HepG2 (cell line): ENCODE measurements around the gene MAD2L2. TPM values are rescaled to one million over a fixed set of nuclear protein-coding genes. Genes with fewer than 3 reads are reported as not detected.
A peak's percentile ranks its signal among the peaks of the same experiment; 100 is the strongest.

ENCODE experiments used
- ATAC-seq: fragments of 200-7000 bp; cut with Tn5 transposase; 3 replicates; pipeline ENCODE4 v1.9.1; 2020; ENCODE audit warnings: mild to moderate bottlenecking, moderate library complexity
- BruUV-seq: library from RNA; stranded (reverse); fragments of 400-500 nt; replicated peaks from 2 replicates; lab custom pipeline; 2021; lab: Mats Ljungman, UMichigan
- CTCF ChIA-PET: fragments of 300-600 bp; formaldehyde crosslinking; extraction: SDS; loops from one replicate; lab custom pipeline; 2021; ENCODE audit warnings: low total read pairs, inconsistent platforms, low intra/inter-chr PET ratio; lab: Yijun Ruan, JAX
- POLR2A ChIA-PET: fragments of 350-600 bp; sonication (Branson Sonifier 250); formaldehyde crosslinking; loops from one replicate; lab custom pipeline; 2020; ENCODE audit warnings: antibody characterized with exemption, inconsistent platforms; lab: Yijun Ruan, JAX
- DNase-seq: peaks from one replicate; pipeline ENCODE4 v3.0.0-alpha.2; 2015; ENCODE audit warnings: low spot score
- FAIRE-seq: peaks from 3 replicates; lab custom pipeline; 2011; peaks lifted over from hg19 to GRCh38; lab: Jason Lieb, UNC
- H2AFZ ChIP-seq: one replicate; pipeline ENCODE4 v1.6.1; 2011; ENCODE audit warnings: low read length, inconsistent platforms
- H3K27ac ChIP-seq: fragments of 300-600 bp; 3 replicates; pipeline ENCODE4 v1.8.0; 2011; ENCODE audit warnings: mixed run types, mild to moderate bottlenecking, mixed read lengths, low read length, inconsistent platforms; ENCODE audit not compliant: insufficient read depth; ENCODE audit errors: extremely low read length
- H3K27me3 ChIP-seq, 2 experiments: fragments of 200-600 bp in 1 of 2; 2 replicates in 1 of 2; 3 replicates in 1 of 2; pipeline versions ENCODE4 v1.6.0 to v1.8.0; 2011; ENCODE audit warnings: low read length in 2 of 2, mild to moderate bottlenecking in 2 of 2, moderate library complexity in 2 of 2, inconsistent platforms in 1 of 2; ENCODE audit not compliant: insufficient read depth in 2 of 2, control insufficient read depth in 1 of 2
- H3K36me3 ChIP-seq, 2 experiments: fragments of 200-600 bp in 1 of 2; replicated peaks in 1 of 2; 2 replicates in 1 of 2; 3 replicates in 1 of 2; pipeline versions ENCODE4 v1.5.1 to v1.8.0; 2011; ENCODE audit warnings: low read length in 2 of 2, inconsistent platforms in 1 of 2; ENCODE audit not compliant: insufficient read depth in 2 of 2, control insufficient read depth in 1 of 2
- H3K4me1 ChIP-seq: 2 replicates; pipeline ENCODE4 v1.5.1; 2012; ENCODE audit warnings: low read length, inconsistent platforms; ENCODE audit not compliant: insufficient read depth
- H3K4me2 ChIP-seq: 2 replicates; pipeline ENCODE4 v1.6.0; 2011; ENCODE audit warnings: low read depth, low read length, inconsistent platforms
- H3K4me3 ChIP-seq, 3 experiments: fragments of 200-600 bp in 1 of 3; sonication (generic), shearing (Covaris generic) in 1 of 3; replicated peaks in 1 of 3; 2 replicates each; pipeline ENCODE4 v1.5.1; 2011 to 2016; ENCODE audit warnings: low read length in 3 of 3, inconsistent platforms in 2 of 3, low read depth in 2 of 3, mild to moderate bottlenecking in 2 of 3, control low read depth in 1 of 3, mixed read lengths in 1 of 3; ENCODE audit not compliant: insufficient read depth in 1 of 3
- H3K79me2 ChIP-seq: one replicate; pipeline ENCODE4 v1.6.1; 2011; ENCODE audit warnings: low read length, inconsistent platforms; ENCODE audit not compliant: insufficient read depth
- H3K9ac ChIP-seq: 2 replicates; pipeline ENCODE4 v1.6.0; 2011; ENCODE audit warnings: mild to moderate bottlenecking, low read depth, low read length, inconsistent platforms; ENCODE audit not compliant: insufficient read depth
- H3K9me3 ChIP-seq: 2 replicates; pipeline ENCODE4 v1.5.1; 2012; ENCODE audit warnings: mild to moderate bottlenecking, low read length
- H4K20me1 ChIP-seq: 2 replicates; pipeline ENCODE4 v1.6.0; 2011; ENCODE audit warnings: inconsistent platforms, mild to moderate bottlenecking, low read length, moderate library complexity; ENCODE audit not compliant: insufficient read depth
- CENPT ChIP-seq: sonication (generic); formaldehyde crosslinking; IDR thresholded peaks from 2 replicates; pipeline ENCODE4 v1.8.0; 2022; ENCODE audit warnings: low read depth, mild to moderate bottlenecking, moderate library complexity, missing genetic modification reagents
- EZH2 ChIP-seq: conservative IDR thresholded peaks from 2 replicates; pipeline ENCODE4 v1.6.1; 2012; ENCODE audit warnings: mild to moderate bottlenecking, low read depth, low read length, moderate library complexity
- FOXO1 ChIP-seq: sonication (generic); formaldehyde crosslinking; IDR thresholded peaks from 2 replicates; pipeline ENCODE4 v1.4.0; 2020; ENCODE audit warnings: missing genetic modification reagents
- SRSF9 ChIP-seq: fragments of 200-400 bp; formaldehyde crosslinking; IDR thresholded peaks from 2 replicates; pipeline ENCODE4 v1.6.1; 2018; ENCODE audit warnings: borderline replicate concordance, mild to moderate bottlenecking, low read depth, low read length; ENCODE audit not compliant: insufficient read depth, poor library complexity, severe bottlenecking
- TP53 ChIP-seq: sonication (generic); formaldehyde crosslinking; conservative IDR thresholded peaks from 2 replicates; pipeline ENCODE4 v1.4.0; 2020; ENCODE audit warnings: missing genetic modification reagents
- ZNF441 ChIP-seq: sonication (generic); formaldehyde crosslinking; IDR thresholded peaks from 2 replicates; pipeline ENCODE4 v1.7.0; 2021; ENCODE audit warnings: missing genetic modification reagents, borderline replicate concordance
- ZNF496 ChIP-seq: sonication (generic); formaldehyde crosslinking; IDR thresholded peaks from 2 replicates; pipeline ENCODE4 v1.8.1; 2023; ENCODE audit warnings: mild to moderate bottlenecking, moderate library complexity, missing genetic modification reagents; ENCODE audit not compliant: insufficient replicate concordance
- ZNF616 ChIP-seq: sonication (generic); formaldehyde crosslinking; IDR thresholded peaks from 2 replicates; pipeline ENCODE4 v1.5.0; 2020; ENCODE audit warnings: low read depth, mild to moderate bottlenecking, missing genetic modification reagents
- WGBS: methylation state at CpG from one replicate; pipeline ENCODE4 v1.1.6; 2017; ENCODE audit warnings: low lambda C conversion rate; 5-methylcytosine and 5-hydroxymethylcytosine counted together
- in situ Hi-C: cut with HindIII; loops from 2 replicates; pipeline ENCODE4 v1.10.0; 2017; ENCODE audit warnings: low pct_unique_long_range_greater_than_20kb; ENCODE audit not compliant: extremely low pct_ligation_motif_present
- intact Hi-C: fragments of 100-400 bp; cut with micrococcal nuclease; formaldehyde crosslinking; loops from one replicate; pipeline ENCODE4 v1.10.0; 2022; ENCODE audit not compliant: unreplicated experiment
- polyA plus RNA-seq, 8 experiments: library from polyadenylated mRNA; depleted of rRNA in 3 of 8; stranded (reverse) in 7 of 8; unstranded in 1 of 8; fragments of >200 nt; fragmentation: Illumina TruSeq in 4 of 8; extraction: Trizol in 4 of 8; gene quantifications; 2 replicates each; pipeline versions ENCODE4 v1.2.1 to v1.2.3, GENCODE V29; 2011 to 2016; ENCODE audit warnings: low read depth in 4 of 8, missing spikeins in 1 of 8, mixed read lengths in 1 of 8; ENCODE audit not compliant: insufficient read depth in 1 of 8
- total RNA-seq, 5 experiments: library from RNA; depleted of rRNA; stranded (reverse); fragments of >200 nt; fragmentation: Illumina TruSeq; extraction: Trizol; gene quantifications; 2 replicates each; pipeline ENCODE4 v1.2.3, GENCODE V29; 2016; ENCODE audit warnings: low read depth in 1 of 5

The MAD2L2 gene
- total and polyA plus RNA-seq, 2 of the 13 experiments (the other 11 are each of a cell fraction or from before 2014, with no cell fraction given): 51.8 to 53.8 TPM

- no peak overlapping the region for H3K9ac ChIP-seq
- no peak for TF ChIP-seq TP53 (CRISPR knock-in tag)
- TF ChIP-seq EZH2: 0 out of 2 replicates have a peak, but pooled peaks have one; percentile 3
- TF ChIP-seq FOXO1 (CRISPR knock-in tag): no peak
- no peak for TF ChIP-seq CENPT (CRISPR knock-in tag)
- no peak for TF ChIP-seq ZNF441 (CRISPR knock-in tag)
- no peak for TF ChIP-seq ZNF616 (CRISPR knock-in tag)
- TF ChIP-seq, all 625 proteins: peak for 1
- H3K9me3 ChIP-seq: no peaks in the 10 kb centered on the region
- ATAC-seq: no peak
- H3K27me3 ChIP-seq: peaks cover 18 to 63% of the 10 kb centered on the region in 2 experiments
- CTCF ChIA-PET: no interaction called here
- no TSS peak for BruUV-seq
- no peaks in the 10 kb centered on the region for H3K36me3 ChIP-seq
- no peaks in the 10 kb centered on the region for H4K20me1 ChIP-seq
- POLR2A ChIA-PET: no interaction called here
- FAIRE-seq: no peak
- WGBS: 27% methylated on average over 7 of the region's 9 CpGs
- intact Hi-C loops: no loop called here
- in situ Hi-C loops: no loop called here
- H2AFZ ChIP-seq: no peak overlapping the region
- peaks cover 13% of the 10 kb centered on the region for H3K4me1 ChIP-seq
- DNase-seq: no peak
- no peak overlapping the region for H3K27ac ChIP-seq
- no peak overlapping the region for H3K4me2 ChIP-seq
- H3K4me3 ChIP-seq: no peak overlapping the region
- H3K79me2 ChIP-seq: no peaks in the 10 kb centered on the region
Measured at GRCh38 chr1:11705596-11705995, 24.6 kb upstream of the MAD2L2 start.

- CTCF ChIA-PET: no interaction called here
- Histone ChIP-seq H3K27ac (no peak overlapping the region), H4K20me1 (no peaks in the 10 kb centered on the region), H3K9ac (no peak overlapping the region), H2AFZ (no peak overlapping the region), H3K4me1 (peaks cover 13% of the 10 kb centered on the region), H3K4me2 (no peak overlapping the region), H3K4me3 (no peak overlapping the region), H3K79me2 (no peaks in the 10 kb centered on the region), H3K36me3 (no peaks in the 10 kb centered on the region), H3K9me3 (no peaks in the 10 kb centered on the region), H3K27me3 (peaks cover 18 to 65% of the 10 kb centered on the region in 2 experiments)
- no TSS peak for BruUV-seq
- FAIRE-seq (no peak), DNase-seq (no peak), ATAC-seq (no peak)
- in situ Hi-C loops (no loop called here), intact Hi-C loops (no loop called here)
- TF ChIP-seq SRSF9 (no peak), ZNF496 (CRISPR knock-in tag) (no peak)
- WGBS: 37% methylated on average over 6 of the region's 22 CpGs
- POLR2A ChIA-PET: no interaction called here
Measured at GRCh38 chr1:11704691-11705475, 23.9 kb upstream of the MAD2L2 start.
